Progenitor cell of endocrine pancreas (in vitro differentiated cells): ENCODE results near the gene HLA-DRB1. TPM values are rescaled to one million over a fixed set of nuclear protein-coding genes. Genes with fewer than 3 reads are reported as not detected.

Experiments used
- DNase-seq: peaks from one replicate; pipeline ENCODE4 v3.0.0; 2021; ENCODE audit warnings: low spot score; ENCODE audit not compliant: unreplicated experiment
- H3K27ac Mint-ChIP-seq: 2 replicates; pipeline ENCODE4 v1.8.0; 2021; ENCODE audit warnings: mild to moderate bottlenecking, moderate library complexity, mixed read lengths
- H3K27me3 Mint-ChIP-seq: 2 replicates; pipeline ENCODE4 v1.8.0; 2021; ENCODE audit warnings: mixed read lengths
- H3K36me3 Mint-ChIP-seq: 2 replicates; pipeline ENCODE4 v1.8.0; 2022; ENCODE audit warnings: mixed read lengths; ENCODE audit not compliant: insufficient read depth
- H3K4me1 Mint-ChIP-seq: 2 replicates; pipeline ENCODE4 v1.8.0; 2021; ENCODE audit warnings: low read depth, mixed read lengths
- H3K4me3 Mint-ChIP-seq: 2 replicates; pipeline ENCODE4 v1.8.0; 2021; ENCODE audit warnings: low read depth, mild to moderate bottlenecking, moderate library complexity, mixed read lengths
- H3K9me3 Mint-ChIP-seq: 2 replicates; pipeline ENCODE4 v1.8.0; 2021; ENCODE audit warnings: low read depth, mixed read lengths
- total RNA-seq: library from RNA; stranded (reverse); gene quantifications from 2 replicates; pipeline ENCODE4 v1.2.1, GENCODE V29; 2021
- TF ChIP-seq, protein P1 (sequence below): fragments of 200-600 bp; sonication (generic); IDR thresholded peaks from one replicate; pipeline ENCODE4 v1.5.0; 2021; ENCODE audit warnings: antibody characterized with exemption, mild to moderate bottlenecking; ENCODE audit not compliant: unreplicated experiment

The HLA-DRB1 gene
- total RNA-seq, 1 donor from 2014 or later, result 4.6 TPM

DNA sequence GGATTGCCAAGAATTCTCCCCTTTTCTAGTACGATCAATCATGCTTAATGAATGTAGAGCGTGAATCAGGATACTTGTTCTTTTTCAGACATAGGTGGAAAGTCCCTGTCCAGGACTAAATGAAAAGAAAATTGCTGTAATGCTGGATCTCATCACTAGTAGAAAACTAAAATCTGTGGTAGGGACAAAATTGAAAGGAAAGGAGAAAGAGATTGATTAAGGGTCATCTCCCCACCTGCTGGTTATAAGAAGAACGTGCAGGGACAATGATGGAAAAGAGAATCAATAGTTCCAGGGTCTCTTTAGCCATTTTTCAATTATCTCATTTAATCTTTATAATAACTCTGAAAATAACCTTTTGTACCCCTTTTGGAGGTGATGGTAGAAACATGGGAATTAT lies 18.7 kb upstream of the HLA-DRB1 start:
- TF ChIP-seq, protein P1, sequence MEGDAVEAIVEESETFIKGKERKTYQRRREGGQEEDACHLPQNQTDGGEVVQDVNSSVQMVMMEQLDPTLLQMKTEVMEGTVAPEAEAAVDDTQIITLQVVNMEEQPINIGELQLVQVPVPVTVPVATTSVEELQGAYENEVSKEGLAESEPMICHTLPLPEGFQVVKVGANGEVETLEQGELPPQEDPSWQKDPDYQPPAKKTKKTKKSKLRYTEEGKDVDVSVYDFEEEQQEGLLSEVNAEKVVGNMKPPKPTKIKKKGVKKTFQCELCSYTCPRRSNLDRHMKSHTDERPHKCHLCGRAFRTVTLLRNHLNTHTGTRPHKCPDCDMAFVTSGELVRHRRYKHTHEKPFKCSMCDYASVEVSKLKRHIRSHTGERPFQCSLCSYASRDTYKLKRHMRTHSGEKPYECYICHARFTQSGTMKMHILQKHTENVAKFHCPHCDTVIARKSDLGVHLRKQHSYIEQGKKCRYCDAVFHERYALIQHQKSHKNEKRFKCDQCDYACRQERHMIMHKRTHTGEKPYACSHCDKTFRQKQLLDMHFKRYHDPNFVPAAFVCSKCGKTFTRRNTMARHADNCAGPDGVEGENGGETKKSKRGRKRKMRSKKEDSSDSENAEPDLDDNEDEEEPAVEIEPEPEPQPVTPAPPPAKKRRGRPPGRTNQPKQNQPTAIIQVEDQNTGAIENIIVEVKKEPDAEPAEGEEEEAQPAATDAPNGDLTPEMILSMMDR, result peak; percentile 50
- no peak overlapping the region for H3K4me3 Mint-ChIP-seq

DNA sequence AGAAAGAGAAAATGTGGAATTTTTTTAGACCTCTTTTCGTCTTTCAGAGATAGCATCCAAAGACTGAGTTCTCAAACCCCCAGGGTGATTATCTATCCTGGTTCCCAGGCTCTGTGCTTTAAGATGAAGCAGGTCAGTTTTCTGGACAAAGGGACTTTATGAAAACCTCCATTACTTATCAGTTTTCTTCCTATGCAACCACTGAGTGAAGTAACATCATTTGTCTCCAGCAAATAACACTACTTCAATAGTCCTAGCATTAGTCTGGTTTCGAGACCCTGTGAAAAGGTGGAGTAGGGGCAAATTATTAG lies 18.3 kb upstream of the HLA-DRB1 start:
- Mint-ChIP-seq H3K9me3 (no peaks in the 10 kb centered on the region), H3K36me3 (no peaks in the 10 kb centered on the region), H3K4me3 (no peak overlapping the region), H3K4me1 (no peaks in the 10 kb centered on the region), H3K27ac (no peak overlapping the region), H3K27me3 (peaks cover 8% of the 10 kb centered on the region)
- TF ChIP-seq, protein P1, result no peak
- DNase-seq, result no peak

More for the DNA sequence above, 18.7 kb upstream of the HLA-DRB1 start:
- Mint-ChIP-seq H3K4me1 (no peaks in the 10 kb centered on the region), H3K9me3 (no peaks in the 10 kb centered on the region), H3K27me3 (peaks cover 8% of the 10 kb centered on the region), H3K27ac (no peak overlapping the region), H3K36me3 (no peaks in the 10 kb centered on the region)
- no peak for DNase-seq

DNA sequence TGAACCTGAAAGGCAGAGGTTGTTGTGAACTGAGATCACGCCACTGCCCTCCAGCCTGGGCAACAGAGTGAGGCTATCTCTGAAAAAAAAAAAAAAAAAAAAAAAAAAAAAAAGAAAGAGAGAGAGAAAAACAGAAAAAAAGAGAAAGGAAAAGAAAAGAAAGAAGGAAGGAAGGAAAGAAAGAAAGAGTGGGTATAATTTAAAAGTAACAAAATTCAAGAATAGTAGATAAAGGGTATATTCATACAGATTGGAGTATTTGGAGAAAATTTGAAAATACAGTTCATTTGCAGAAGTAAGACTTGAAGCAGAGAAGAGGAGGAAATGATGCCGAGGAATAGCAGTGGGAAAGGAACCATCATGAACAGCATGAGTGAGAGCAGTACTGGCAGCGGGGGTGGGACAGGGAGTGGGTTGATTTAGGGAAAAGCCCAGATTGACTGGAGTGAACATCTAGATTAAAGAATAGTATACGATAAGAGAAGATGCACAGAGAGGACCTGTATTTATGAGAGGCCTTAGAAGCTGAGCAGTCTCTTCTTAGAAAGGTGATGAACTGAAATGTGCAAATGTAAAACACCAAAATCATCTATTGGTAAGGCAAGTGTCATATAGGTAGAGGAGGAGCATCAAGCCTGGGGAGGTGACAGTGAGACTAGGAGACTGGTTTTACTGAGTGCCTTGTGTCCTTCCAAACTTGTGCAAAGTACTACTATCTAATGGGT lies 17.8 kb upstream of the HLA-DRB1 start:
- Mint-ChIP-seq H3K4me3 (no peak overlapping the region), H3K27ac (no peak overlapping the region), H3K4me1 (no peaks in the 10 kb centered on the region), H3K9me3 (no peaks in the 10 kb centered on the region), H3K36me3 (no peaks in the 10 kb centered on the region), H3K27me3 (peaks cover 8% of the 10 kb centered on the region)
- TF ChIP-seq, protein P1, result no peak
- no peak for DNase-seq

DNA sequence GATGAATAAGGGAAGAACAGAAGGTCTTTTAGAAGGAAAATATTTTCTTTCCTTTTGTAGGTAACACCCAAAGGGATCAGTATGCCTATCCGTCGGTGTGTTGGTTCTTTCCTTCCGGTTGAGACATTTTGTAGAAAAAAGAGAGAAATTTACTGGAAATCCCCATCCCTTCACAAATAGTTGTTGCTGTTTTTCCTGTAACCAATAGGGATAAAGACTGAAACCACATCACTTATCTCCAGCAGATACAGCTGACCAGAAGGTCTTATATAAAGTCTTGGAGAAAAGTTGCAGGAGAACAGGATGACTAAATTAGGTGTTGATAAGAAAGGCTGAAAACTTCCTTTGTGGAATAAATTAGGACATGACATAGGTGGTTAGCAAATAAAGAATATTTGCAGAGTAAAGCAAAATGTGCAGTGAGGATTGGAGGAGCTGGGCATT lies 14.8 kb upstream of the HLA-DRB1 start:
- Mint-ChIP-seq H3K27ac (no peak overlapping the region), H3K27me3 (peaks cover 8% of the 10 kb centered on the region), H3K4me3 (no peak overlapping the region), H3K9me3 (no peaks in the 10 kb centered on the region), H3K36me3 (no peaks in the 10 kb centered on the region), H3K4me1 (no peaks in the 10 kb centered on the region)
- TF ChIP-seq, protein P1, result no peak
- DNase-seq, result no peak

DNA sequence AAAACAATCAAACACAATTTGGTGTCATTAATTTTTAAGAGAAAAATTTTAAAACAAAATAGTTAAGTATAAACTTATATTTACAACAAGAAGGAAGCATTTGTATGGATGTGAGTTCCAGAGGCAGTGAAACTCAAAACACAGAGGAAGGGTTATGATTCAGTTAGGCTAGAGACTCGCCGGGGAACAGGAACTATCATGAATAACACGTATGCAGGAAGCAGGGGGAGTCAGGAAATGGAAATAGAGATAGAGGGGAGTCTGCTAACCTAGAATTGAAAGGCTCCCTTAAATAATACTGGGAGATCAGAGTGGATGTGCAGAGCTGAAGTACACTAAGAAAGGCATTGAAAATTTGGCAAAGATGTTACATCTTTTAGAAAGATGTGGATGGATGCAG lies 14.2 kb upstream of the HLA-DRB1 start:
- no peaks in the 10 kb centered on the region for H3K4me1 Mint-ChIP-seq
- no peak overlapping the region for H3K27ac Mint-ChIP-seq
- TF ChIP-seq, protein P1, result no peak
- no peaks in the 10 kb centered on the region for H3K36me3 Mint-ChIP-seq
- peaks cover 2% of the 10 kb centered on the region for H3K9me3 Mint-ChIP-seq
- H3K27me3 Mint-ChIP-seq, result peaks cover 8% of the 10 kb centered on the region
- H3K4me3 Mint-ChIP-seq, result no peak overlapping the region
- no peak for DNase-seq
